GM21360 (cell line): ENCODE measurements around the gene AP3S1.
"Not testable (repeated sequence)": the region's sequence is repeated elsewhere in the genome, so short reads cannot be mapped to it uniquely, and the experiment has no call there.

Experiments
- ATAC-seq: cut with Tn5 transposase; IDR thresholded peaks from one replicate; pipeline ENCODE4 v1.9.1; 2021; ENCODE audit warnings: mild to moderate bottlenecking, moderate library complexity; ENCODE audit not compliant: unreplicated experiment

AP3S1 gene

DNA sequence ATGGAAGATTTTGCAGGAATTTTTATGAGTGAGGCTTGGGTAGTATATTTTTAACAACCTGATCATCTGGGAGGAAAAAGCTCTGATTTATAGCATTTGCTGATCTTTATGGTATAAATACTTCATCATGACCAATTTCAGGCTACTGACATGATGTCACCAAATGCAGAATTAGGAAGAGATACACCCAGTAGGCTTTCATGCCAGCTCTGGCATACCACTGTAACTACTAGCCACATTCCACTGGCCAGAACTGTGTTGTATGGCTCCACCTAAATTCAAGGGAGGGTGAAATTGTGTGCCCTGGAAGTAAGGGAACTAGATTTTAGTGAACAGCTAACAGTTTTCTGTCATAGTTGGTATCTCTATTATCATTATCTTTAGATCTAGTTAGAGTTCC lies 17.6 kb downstream of the AP3S1 start:
- no peak for ATAC-seq

DNA sequence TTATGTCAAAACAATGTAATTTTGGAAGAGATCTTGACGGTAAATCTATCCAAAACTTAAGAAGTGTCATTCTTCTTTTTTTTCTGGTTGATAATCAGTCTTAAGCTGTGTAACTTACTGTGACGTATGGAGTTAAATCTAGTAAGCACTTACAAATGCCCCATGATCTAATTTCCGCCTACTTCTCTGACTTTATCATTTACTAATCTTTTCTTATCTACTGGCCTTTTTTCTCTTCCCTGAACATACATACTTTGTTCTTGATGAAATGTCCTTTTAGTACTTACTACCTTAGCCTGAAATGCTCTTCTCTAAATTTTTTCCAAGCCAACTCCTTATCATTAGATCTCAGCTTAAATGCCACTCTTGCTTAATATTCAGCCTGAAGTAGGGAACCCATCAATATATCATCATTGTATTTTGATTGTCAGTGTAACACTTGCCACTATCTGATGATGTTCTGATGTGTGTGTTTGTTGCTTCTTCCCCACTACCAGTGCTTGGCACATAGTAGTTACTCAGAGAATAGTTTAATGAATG lies 27.6 kb downstream of the AP3S1 start:
- ATAC-seq = no peak

DNA sequence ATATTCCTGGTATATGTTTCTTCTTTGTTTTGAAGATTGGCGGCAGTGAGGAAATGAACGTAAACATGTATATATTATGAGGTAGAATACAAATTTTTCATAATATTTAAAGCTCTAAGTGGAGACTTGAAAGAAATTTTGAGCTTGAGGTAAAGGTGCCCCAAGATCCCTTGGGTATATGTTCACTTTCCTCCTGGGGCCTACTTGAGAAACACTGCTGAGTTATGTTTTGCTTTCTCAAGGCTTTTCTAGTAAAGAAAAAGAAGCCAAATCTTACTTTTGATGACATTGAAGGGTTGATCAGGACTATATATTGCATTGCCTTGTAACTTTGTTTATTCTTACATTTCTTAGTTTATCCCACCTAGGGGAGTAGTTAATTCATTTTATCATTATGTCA lies 30.7 kb downstream of the AP3S1 start:
- ATAC-seq = no peak

DNA sequence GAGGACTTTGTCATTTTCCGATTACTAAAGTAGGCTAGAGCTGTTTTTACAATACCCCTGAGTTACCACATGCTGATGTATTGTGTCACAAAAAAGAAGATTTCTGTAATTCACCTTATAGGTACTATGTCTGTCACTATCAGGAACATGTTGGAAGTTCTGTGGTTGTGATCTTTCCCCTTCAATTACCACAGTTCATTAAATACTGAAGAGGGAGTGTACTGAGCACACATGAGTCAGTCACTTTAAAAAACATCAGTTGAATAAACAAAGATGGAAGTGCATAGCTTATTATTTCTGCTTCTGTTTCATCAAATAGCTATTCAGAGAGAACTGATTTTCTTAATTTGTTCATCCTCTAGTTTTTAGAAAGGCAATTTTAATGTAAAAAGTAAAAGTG lies 31.7 kb downstream of the AP3S1 start:
- ATAC-seq = no peak

DNA sequence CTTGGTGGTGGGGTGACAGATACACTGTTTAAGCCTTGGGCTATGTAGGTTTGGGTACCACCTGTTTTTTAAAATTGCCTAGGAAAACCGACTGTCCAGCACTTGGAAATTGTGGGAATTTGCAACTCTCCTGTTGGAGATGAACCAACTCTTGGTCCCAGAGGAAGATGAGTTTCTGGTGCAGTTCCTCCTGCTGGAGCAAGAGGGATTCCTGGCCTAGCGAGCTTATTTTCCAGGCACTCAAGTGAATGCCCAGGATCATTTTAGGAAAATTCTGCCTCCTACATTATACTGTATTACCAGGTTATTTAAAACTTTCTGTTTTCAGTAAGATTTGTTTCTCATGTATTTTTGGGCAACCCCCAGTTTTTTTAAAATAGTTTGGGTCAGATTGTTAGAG lies 33.7 kb downstream of the AP3S1 start:
- no peak for ATAC-seq

DNA sequence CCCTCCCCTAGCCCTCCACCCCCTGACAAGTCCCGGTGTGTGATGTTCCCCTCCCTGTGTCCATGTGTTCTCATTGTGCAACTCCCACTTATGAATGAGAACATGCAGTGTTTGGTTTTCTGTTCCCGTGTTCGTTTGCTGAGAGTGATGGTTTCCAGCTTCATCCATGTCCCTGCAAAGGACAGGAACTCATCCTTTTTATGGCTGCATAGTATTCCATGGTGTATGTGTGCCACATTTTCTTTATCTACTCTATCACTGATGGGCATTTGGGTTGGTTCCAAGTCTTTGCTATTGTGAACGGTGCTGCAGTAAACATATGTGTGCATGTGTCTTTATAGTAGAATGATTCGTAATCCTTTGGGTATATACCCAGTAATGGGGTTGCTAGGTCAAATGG lies 35.6 kb downstream of the AP3S1 start:
- ATAC-seq = not testable (repeated sequence)

DNA sequence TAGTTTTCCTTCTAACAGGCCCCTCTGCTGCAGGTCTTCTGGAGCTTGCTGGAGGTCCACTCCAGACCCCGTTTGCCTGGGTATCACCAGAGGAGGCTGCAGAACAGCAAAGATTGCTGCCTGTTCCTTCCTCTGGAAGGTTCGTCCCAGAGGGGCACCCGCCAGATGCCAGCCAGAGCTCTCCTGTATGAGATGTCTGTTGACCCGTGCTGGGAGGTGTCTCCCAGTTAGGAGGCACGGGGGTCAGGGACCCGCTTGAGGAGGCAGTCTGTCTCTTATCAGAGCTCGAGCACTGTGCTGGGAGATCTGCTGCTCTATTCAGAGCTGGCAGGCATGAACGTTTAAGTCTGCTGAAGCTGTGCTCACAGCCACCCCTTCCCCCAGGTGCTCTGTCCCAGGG lies 40.7 kb downstream of the AP3S1 start:
- not testable (repeated sequence) for ATAC-seq

DNA sequence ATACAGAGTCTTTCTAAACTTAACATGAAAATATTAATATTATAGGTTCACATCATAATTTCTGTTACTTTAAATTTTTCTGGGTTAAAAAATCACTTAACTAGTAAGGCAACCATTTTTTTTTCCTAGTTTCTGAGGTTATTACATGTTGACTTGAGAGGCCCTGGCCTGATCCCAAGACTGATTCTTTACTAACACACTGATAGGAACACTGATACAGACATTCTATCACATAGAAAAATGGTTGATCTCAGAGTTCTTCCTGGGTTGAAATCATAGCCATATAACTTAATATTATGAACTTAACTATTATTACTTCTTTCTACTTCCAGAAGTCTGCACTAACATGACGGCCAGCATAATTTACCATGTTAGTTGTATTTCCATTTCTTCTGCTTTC lies 43.0 kb downstream of the AP3S1 start:
- no peak for ATAC-seq

DNA sequence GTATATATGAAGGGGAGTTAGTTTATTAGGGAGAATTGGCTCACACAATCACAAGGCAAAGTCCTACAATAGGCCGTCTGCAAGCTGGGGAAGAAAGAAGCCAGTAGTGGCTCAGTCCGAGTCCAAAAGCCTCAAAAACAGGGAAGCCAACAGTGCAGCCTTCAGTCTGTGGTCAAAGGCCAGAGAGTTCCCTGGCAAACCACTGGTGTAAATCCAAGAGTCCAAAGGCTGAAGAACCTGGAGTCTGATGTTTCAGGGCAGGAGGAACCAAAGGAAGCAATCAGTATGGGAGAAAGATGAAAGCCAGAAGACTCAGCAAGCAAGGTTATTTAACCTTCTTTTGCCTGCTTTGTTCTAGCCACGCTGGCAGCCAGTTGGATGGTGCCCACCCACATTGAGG lies 43.5 kb downstream of the AP3S1 start:
- ATAC-seq = not testable (repeated sequence)

DNA sequence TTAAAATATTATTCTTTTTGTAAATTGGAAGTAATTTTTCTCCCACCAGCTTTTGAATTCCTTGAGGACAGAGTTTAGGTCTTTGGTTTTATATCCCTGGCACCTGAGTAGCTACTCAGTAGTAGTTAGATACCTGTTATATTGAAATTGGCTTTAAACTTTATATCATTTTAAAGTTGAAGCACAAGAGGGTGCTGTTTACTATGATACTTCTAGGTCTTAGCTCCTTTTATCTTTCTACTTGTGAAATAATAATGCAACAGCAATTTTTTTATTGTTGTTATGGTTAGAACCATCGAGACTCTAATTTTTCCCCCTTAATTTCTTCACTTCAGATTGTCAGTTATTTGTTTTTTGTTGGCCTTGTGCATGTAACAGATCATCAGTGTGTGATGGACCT lies 46.3 kb downstream of the AP3S1 start:
- ATAC-seq = no peak

DNA sequence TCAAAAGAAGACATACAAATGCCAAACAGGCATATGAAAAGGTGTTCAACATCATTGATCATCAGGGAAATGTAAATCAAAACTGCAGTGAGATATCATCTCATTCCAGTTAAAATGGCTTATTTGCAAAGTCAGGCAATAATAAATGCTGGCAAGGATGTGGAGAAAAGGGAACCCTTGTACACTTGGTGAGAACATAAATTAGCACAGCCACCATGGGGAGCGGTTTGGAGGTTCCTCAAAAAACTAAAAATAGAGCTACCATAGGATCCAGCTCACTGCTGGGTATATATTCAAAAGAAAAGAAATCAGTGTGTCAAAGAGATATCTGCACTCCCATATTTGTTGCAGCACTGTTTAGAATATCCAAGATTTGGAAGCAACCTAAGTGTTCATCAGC lies 50.3 kb downstream of the AP3S1 start:
- no peak for ATAC-seq

DNA sequence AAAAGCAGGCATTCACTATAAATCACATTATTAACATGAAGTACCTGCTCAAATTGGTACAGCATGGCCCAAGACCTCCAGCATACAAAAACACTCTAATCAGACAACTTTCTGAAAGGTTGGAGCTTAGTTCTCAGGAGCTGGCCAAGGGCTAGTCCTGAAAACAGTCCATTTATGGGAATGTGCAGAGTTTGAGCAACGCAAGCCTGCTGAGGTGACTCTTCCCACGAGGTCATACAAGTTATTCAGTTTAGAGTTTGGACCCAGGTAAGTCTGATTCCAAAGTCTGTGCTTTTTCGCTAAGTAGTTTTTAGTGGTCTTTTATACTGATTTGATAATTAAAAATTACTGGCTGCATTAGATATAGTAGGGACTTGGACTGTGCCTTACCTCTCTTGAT lies 52.6 kb downstream of the AP3S1 start:
- no peak for ATAC-seq

DNA sequence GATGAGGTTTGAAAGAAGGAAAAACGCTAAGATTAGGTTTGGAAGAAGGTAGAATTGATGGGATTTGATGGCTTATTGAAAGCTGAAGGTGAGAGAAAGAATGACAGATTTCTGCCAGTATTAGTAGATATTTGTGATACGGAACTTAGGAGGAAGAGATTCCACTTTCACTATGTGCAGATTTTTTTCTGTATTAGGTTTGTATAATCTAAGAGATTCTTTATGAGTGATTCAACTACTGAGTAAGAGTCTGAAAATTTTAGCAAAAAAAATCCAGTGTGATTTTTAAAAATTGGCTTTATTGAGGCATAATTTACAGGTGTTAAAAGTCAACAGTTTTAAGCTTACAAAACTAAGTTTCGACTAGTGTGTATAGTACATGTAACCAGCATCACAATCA lies 54.1 kb downstream of the AP3S1 start:
- ATAC-seq = no peak

DNA sequence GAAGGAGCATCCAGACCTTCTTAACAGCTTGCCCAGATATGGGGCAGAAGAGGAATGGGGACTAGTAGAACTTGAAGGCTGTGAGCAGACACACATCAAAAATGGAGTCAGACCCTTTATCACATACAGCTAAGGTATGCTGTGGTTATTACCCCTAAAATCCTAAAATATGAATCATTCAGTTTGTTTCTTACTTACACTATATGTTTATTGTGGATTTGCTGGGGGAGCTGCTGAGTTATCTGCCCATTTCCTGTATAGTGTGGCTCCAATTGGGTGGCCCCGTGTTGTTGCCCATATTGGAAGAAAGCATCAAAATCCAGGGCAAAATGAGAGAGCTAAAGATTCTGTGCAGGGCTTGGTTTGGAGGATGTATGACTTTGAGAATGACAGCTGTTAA lies 56.9 kb downstream of the AP3S1 start:
- no peak for ATAC-seq

DNA sequence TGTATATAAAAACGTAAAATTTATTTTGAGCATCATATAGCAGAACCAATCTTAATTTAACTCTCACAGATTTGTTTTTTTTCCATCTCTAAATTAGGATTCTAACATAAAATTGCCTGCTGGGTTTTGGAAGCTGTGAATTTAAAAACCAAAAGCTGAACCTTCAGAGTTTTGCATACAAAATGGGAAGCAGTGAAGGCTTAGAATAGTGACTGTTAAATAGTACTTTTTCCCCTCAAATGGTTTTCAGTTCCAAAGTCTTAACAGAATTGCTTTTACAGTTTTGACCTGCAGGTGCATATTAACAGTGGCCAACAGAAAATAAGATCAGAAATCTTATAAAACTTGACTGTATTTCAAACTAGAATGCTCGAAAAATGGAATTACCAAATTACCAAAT lies 65.4 kb downstream of the AP3S1 start:
- ATAC-seq = no peak

DNA sequence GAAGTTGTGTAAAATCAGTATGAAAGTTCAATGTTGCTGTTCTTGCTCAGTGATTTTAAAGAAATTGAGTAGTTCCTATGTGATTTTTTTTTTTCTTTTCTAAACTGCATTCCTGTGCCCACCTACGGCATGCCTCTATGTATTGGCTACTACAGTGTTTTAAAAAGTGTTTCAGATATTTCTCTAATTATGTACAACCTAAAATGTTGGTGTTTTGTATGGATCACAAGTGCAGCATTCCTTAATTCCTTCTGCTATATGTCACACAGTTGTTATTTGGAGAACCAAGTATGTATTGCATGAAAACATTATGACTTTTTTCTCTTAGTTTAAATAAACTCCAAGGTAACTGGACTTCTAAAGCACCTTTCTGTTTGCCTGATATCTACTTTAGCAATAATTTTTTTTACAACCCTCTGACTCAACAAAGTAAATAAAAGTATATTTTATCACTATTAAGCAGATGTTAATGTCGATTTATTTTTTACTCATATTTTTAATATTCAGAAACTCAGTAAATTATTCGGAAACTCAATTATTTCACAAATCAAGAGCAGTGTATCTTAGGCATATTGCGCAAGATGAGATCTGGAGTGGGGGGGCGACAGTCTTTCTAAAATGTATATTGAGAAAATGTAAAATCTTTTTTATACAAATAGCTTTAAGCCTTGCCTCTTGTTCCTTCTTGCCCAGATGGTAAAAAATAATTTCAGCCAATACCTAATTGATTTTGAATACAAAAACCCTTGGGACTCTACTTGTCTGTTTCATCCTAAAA lies 72.1 kb downstream of the AP3S1 start:
- ATAC-seq = not testable (repeated sequence)

DNA sequence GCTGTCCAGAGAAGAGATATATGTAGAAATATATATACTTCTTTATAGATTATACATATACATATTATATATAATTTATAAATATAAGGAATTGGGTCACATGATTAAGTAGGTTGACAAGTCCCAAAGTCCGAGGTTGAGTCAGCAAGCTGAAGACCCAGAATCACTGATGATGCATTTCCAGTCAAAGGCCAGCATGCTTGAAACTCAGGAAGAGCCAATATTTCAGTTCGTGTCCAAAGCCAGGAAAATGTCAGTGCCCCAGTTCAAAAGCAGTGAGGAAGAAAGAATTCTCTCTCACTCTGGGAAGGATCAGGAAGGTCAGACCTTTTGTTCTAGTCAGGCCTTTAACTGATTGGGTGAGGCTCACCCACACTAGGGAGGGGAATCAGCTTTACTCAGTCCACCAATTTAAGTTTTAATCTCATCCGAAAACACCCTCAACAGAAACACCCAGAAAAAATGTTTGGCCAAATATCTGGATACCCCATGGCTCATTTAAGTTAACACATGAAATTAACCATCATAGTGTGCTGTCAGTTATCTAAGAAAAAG lies 78.5 kb downstream of the AP3S1 start:
- ATAC-seq = no peak

DNA sequence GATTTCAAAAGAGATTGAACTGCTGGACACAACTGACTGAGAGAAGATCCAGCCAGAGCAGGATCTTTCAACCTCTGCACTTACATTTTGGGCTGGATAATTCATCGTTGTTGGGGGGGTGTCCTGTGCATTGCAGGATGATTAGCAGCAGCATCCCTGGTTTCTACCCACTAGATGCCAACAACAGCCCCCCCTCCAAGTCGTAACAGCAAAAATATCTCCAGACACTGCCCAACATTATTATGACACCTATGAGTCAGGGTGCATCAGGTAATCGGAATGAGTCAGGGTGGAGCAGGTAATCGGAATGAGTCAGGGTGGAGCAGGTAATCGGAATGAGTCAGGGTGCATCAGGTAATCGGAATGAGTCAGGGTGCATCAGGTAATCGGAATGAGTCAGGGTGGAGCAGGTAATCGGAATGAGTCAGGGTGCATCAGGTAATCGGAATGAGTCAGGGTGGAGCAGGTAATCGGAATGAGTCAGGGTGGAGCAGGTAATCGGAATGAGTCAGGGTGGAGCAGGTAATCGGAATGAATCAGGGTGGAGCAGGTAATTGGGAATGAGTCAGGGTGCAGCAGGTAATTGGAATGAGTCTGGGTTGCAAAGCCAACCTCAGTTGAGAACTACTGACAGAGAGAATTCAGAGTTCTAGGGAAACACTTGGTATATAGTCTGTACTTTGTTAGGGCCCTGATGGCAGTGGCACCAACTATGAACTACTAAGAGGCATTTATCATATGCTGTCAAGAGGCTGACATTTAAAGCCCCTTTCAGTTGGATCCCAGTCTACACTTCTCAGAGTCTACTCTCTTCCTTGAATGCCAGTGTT lies 87.1 kb downstream of the AP3S1 start:
- not testable (repeated sequence) for ATAC-seq

DNA sequence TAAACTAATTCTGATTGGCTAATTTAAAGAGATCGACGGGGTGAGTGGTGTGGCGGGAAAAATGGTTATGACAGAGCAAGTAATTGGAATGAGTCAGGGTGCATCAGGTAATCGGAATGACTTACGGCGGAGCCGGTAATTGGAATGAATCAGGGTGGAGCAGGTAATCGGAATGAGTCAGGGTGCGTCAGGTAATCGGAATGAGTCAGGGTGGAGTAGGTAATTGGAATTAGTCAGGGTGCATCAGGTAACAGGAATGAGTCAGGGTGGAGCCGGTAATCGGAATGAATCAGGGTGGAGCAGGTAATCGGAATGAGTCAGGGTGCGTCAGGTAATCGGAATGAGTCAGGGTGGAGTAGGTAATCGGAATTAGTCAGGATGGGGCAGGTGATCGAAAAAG lies 88.4 kb downstream of the AP3S1 start:
- not testable (repeated sequence) for ATAC-seq

DNA sequence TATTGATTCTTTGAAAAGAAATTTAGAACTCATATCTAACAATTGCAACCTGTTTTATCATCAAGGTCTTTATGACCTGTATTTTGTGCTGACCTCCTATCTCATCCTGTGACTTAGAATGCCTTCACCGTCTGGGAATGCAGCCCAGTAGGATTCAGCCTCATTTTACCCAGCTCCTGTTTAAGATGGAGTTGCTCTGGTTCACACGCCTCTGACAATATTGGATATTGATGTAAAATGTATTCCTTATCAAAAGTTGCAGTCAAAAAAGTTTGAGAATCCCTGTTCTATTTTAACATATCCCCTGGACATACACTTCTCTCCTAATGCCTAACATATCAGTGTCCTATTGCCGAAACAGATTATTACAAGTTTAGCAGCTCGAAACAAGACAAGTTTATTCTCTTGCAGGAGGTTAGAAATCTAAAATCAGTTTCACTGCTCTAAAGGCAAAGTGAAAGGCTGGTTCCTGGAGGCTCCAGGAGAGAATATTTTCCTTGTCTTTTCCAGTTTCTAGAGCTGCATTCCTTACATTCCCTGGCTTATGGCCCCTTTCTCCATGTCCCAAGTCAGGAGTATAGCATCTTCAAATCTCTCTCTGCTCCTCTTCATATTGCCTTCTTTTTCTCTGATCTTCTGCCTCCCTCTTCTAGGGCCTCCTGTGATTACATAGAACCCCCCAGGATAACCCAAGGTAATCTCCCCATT lies 89.0 kb downstream of the AP3S1 start:
- ATAC-seq = no peak

DNA sequence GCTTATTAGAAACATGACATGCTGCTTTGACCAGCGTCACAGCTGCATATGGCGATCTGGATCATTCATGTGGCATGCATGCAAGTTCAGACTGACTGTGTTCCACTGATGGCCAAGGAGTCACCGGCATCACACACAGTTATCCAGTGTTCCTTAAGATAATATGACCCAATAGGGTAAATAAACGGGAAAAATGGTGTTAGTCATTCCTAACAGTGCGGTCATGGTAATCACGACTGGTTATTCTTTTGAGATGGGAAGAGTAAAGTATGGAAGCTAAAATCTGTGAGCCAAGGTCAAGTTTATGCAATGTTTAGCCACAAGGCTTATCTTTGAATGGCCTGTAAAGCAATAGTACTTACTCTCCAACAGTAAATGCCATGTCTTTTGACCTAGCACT lies 91.3 kb downstream of the AP3S1 start:
- no peak for ATAC-seq
